BLaER1 (cell line): ENCODE measurements around the gene NKX3-2.
A peak's percentile ranks its signal among the peaks of the same experiment; 100 is the strongest.

ENCODE experiments used
- H3K27ac ChIP-seq: shearing (Covaris generic); formaldehyde crosslinking; 2 replicates; pipeline ENCODE4 v1.8.1; 2022
- H3K27me3 ChIP-seq: shearing (Covaris generic); formaldehyde crosslinking; 2 replicates; pipeline ENCODE4 v1.8.1; 2022
- H3K36me3 ChIP-seq: shearing (Covaris generic); formaldehyde crosslinking; 2 replicates; pipeline ENCODE4 v1.8.1; 2022
- H3K4me1 ChIP-seq: shearing (Covaris generic); formaldehyde crosslinking; 2 replicates; pipeline ENCODE4 v1.8.1; 2022
- H3K4me2 ChIP-seq: shearing (Covaris generic); formaldehyde crosslinking; 2 replicates; pipeline ENCODE4 v1.8.1; 2022
- H3K4me3 ChIP-seq: shearing (Covaris generic); formaldehyde crosslinking; 2 replicates; pipeline ENCODE4 v1.8.1; 2022
- H3K9ac ChIP-seq: shearing (Covaris generic); formaldehyde crosslinking; 2 replicates; pipeline ENCODE4 v1.8.1; 2022
- H3K9me3 ChIP-seq: shearing (Covaris generic); formaldehyde crosslinking; 2 replicates; pipeline ENCODE4 v1.8.1; 2022
- H4K20me1 ChIP-seq: shearing (Covaris generic); formaldehyde crosslinking; 2 replicates; pipeline ENCODE4 v1.8.1; 2022
- Cebpa-rat ChIP-seq: shearing (Covaris generic); IDR thresholded peaks from 2 replicates; pipeline ENCODE4 v1.8.1; 2022

The NKX3-2 gene

DNA sequence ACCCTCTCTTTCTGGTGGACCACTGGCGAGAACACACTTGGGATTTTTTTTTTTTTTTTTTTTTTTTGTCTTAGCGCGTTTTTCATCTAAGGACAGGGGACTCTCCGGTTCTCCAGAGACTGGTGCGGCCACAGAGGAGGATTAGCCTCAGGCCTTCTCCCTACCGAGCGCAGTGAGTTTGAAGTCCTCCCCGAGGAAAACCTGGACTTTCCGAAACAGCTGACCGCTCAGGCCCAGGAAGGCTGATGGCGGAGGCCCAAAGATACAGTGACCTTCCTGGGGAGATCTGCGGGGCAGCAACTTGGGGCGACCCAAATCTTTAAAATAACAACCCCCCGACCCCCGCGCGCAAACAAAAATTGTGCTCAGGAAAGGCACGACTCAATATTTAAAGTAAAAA is 9.2 kb downstream of the NKX3-2 start:
- Histone ChIP-seq H4K20me1 (peaks cover 95% of the 10 kb centered on the region), H3K27ac (no peak overlapping the region), H3K36me3 (no peaks in the 10 kb centered on the region), H3K4me3 (no peak overlapping the region), H3K4me2 (no peak overlapping the region), H3K9me3 (peaks cover 75% of the 10 kb centered on the region), H3K4me1 (no peaks in the 10 kb centered on the region), H3K9ac (no peak overlapping the region), H3K27me3 (peaks cover 100% of the 10 kb centered on the region)
- TF ChIP-seq Cebpa-rat: no peak

DNA sequence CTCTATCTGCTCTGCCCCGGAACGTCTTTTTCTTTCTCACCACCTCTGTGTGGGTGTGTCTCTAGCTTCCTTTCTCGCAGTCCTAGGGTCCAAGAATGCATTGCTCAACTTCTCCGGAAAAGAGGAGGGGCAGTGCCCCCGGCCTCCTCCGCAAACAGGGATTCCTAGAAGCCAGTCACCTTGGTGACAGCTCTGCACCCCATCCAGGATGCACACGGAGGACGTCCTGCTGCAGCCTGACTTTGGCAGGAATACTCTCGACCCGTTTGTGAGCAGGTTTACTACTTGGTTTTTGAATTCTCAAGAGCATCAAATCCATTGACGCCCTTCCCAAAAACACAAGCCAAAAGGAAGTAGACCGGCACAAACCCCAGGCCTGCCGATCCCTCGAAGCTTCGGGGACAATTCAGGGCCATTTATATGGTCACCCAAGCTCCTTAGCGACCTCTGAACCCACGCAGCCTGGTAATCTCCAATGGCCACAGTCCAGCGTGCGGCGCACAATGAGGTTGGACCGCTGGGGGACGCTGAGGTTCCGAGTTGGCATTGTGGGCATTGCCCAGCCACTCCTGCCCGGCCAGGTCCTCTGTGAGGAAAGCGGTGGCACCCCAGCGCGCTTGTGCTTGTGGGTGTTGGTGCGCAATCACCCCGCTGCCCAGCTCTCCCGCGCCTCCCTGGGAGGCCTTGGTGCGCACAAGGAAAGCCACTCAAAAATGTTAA is 9.8 kb downstream of the NKX3-2 start:
- Histone ChIP-seq H3K27me3 (peaks cover 100% of the 10 kb centered on the region), H3K4me3 (no peak overlapping the region), H3K4me2 (no peak overlapping the region), H3K27ac (no peak overlapping the region), H4K20me1 (peaks cover 92% of the 10 kb centered on the region), H3K36me3 (no peaks in the 10 kb centered on the region), H3K9ac (no peak overlapping the region), H3K9me3 (peaks cover 71% of the 10 kb centered on the region), H3K4me1 (no peaks in the 10 kb centered on the region)
- TF ChIP-seq Cebpa-rat: no peak

DNA sequence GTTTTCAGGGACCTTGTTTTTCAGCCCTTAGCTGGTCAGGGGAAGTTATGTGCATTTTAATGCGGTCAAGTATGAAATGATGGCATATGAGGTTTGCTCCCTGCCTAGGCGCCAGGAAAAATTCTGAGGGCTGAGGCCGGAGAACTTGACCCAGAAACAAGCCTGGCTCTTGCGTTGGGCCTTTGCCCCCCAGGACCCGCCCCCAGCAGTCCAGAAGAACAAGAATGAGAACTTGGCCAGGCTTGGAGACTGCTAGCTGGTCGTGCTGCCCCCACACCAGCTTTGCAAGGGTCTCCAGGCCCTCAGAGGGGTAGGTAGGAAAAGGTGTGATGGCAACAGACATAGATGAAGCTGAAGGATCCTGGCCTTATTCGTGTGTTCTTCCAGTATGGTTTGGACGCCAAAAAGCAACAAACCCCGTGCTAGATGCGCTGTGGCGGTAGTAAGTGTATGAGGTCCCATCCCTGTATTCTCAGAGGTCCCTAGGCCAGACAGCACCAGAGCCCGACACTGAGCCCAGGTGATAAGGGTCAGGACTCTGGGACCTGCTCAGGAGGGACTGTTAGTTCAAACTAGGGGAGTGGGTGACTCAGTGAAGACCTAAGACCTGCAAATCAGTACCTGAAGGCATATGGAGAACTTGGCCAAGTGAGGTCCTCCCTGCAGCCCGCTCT is 10.5 kb downstream of the NKX3-2 start:
- Histone ChIP-seq H3K27ac (no peak overlapping the region), H3K9ac (no peak overlapping the region), H3K9me3 (peaks cover 72% of the 10 kb centered on the region), H3K27me3 (peaks cover 100% of the 10 kb centered on the region), H3K36me3 (no peaks in the 10 kb centered on the region), H3K4me3 (no peak overlapping the region), H3K4me2 (no peak overlapping the region), H4K20me1 (peaks cover 92% of the 10 kb centered on the region), H3K4me1 (no peaks in the 10 kb centered on the region)
- TF ChIP-seq Cebpa-rat: no peak

DNA sequence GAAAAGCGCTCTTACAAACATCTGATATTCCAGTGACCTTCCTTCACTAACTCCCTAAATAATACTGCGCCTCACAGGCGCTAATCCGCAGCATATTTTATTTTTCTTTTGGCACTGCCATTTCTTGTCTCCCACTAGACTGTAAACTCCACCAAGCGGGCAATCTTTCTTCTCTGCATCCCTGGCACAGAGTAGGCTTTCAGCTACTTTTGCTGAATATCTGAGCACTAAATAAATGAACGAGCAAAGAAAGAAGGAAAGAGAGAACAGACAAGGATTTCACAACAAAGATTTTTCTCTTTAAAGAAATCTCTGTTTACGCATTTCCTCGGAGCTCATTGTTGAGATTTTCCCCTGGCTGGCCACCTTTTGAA is 12.7 kb downstream of the NKX3-2 start:
- H3K27ac ChIP-seq: no peak overlapping the region
- H3K9ac ChIP-seq: no peak overlapping the region
- H4K20me1 ChIP-seq: peaks cover 71% of the 10 kb centered on the region; the same call in 1 of the 2 replicates
- peaks cover 100% of the 10 kb centered on the region for H3K27me3 ChIP-seq
- no peaks in the 10 kb centered on the region for H3K36me3 ChIP-seq
- H3K4me1 ChIP-seq: peaks cover 11% of the 10 kb centered on the region
- H3K4me2 ChIP-seq: no peak overlapping the region
- TF ChIP-seq Cebpa-rat: no peak
- H3K9me3 ChIP-seq: peaks cover 56% of the 10 kb centered on the region
- no peak overlapping the region for H3K4me3 ChIP-seq

DNA sequence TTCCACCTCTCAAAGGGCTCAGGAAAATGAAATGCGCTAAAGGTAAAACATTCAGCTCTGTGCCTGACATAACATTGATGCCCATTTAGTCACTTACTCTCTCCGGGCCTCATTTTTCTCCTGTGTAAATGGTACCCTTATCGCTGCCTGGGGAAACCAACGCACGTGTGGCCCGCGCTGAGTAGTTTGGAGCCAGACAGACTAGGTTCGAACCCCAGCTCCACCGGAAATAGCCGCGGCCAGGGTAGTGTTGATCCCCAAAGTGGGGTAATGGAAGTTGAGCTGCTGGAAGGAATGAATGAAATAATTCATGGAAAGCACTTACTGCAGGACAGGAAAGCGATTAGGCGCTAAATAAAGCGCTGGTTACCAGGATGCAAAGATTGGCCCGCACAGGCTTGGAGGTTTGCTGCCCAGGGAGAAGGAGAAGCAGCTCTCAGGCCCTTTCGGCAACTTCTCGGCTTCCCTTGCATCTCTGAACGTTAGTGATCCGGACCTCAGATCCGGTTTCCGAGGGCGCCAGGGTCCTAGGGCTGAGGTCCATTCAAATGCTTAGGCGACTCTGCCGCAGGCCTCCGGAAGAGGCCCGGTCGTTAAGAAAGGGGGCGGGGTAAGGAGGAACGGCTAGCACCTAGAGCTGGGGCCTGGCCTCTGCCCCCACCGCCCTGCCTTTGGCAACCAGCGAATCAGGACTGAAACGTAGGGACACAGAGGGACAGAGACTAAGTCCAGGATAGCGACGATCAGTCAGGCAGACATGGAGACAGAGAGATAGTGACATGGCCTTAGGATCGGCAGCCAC is 13.3 kb downstream of the NKX3-2 start:
- Histone ChIP-seq H3K36me3 (no peaks in the 10 kb centered on the region), H3K4me2 (no peak overlapping the region), H3K4me1 (peaks cover 11% of the 10 kb centered on the region), H3K27ac (no peak overlapping the region), H3K9me3 (peaks cover 50% of the 10 kb centered on the region), H3K27me3 (peaks cover 100% of the 10 kb centered on the region), H3K9ac (no peak overlapping the region), H4K20me1 (peaks cover 65% of the 10 kb centered on the region; the same call in 1 of the 2 replicates), H3K4me3 (no peak overlapping the region)
- no peak for TF ChIP-seq Cebpa-rat

DNA sequence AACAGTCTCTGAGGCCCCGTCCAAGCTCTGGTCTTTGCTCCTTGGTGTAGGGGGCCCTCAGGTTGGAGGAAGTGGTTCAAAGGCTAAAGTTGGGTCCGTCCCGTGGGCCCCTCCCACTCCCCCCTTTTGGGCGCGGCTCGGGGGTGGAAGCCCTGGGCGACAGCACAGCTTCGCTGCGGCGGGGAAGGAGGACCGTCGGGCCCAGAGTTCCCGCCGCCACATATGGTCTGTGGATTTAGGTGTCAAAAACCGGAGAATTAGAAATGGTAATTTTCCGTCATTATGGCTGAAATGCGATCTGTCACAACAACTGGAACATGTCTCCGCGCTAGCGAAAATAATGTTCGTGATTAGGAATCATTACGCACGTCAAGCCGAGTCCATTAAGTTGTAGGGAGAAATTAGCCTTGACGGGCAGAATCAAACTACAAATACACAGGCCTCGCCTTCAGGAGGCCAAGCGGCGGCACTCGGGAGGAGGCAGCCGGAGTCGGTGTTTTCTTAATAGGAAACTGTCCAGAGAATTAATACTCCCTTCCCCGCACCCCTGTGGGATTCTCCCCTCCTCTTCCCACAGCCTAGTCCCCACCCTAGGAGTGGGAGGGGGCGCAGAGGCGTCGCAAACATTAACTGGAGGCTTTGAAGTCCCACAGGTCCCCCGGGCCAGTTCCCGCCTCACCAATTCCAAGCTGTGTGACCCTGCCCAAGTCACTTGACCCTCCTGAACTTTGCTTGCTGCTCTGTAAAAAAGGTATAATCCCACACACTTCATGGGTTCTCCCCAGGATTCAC is 15.0 kb downstream of the NKX3-2 start:
- peaks cover 50% of the 10 kb centered on the region; the same call in 1 of the 2 replicates for H4K20me1 ChIP-seq
- H3K4me2 ChIP-seq: no peak overlapping the region
- H3K9ac ChIP-seq: no peak overlapping the region
- peaks cover 42% of the 10 kb centered on the region for H3K9me3 ChIP-seq
- H3K27me3 ChIP-seq: peaks cover 100% of the 10 kb centered on the region
- no peaks in the 10 kb centered on the region for H3K36me3 ChIP-seq
- H3K4me3 ChIP-seq: no peak overlapping the region
- no peak overlapping the region for H3K27ac ChIP-seq
- TF ChIP-seq Cebpa-rat: no peak
- H3K4me1 ChIP-seq: peaks cover 11% of the 10 kb centered on the region

DNA sequence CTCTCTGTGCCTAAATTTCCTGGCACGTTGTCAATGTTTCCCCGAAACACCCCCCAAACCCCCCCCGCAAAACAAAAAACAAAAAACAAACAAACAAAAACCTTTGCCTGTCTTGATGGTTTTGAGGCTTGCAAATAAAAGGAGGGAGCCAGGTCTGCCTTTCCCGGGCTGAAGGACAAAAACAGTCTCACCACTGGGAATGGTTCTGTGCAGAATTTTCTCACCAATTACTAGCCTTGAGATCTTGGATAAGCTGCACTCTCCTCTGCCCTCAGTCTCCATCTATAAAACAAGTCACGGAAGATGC is 15.5 kb downstream of the NKX3-2 start:
- 0 out of 2 replicates have a peak overlapping the region, but pooled peaks have one; percentile 2 for H3K4me3 ChIP-seq
- H3K36me3 ChIP-seq: no peaks in the 10 kb centered on the region

GRCh38 chr4:13527981-13528820 is 16.1 kb downstream of the NKX3-2 start:
- Histone ChIP-seq H3K9me3 (peaks cover 43% of the 10 kb centered on the region), H3K4me2 (peak overlapping the region; percentile 21; the same call in 1 of the 2 replicates), H3K4me1 (peaks cover 11% of the 10 kb centered on the region), H3K36me3 (no peaks in the 10 kb centered on the region), H3K27ac (no peak overlapping the region), H3K4me3 (0 out of 2 replicates have a peak overlapping the region, but pooled peaks have one; percentile 2), H3K9ac (no peak overlapping the region), H3K27me3 (peaks cover 100% of the 10 kb centered on the region), H4K20me1 (peaks cover 41% of the 10 kb centered on the region; the same call in 1 of the 2 replicates)
- peak; percentile 65; the same call in 1 of the 2 replicates for TF ChIP-seq Cebpa-rat

More for the DNA sequence above, 15.5 kb downstream of the NKX3-2 start:
- no peak for TF ChIP-seq Cebpa-rat
- no peak overlapping the region for H3K9ac ChIP-seq
- H3K4me2 ChIP-seq: peak overlapping the region; percentile 21; the same call in 1 of the 2 replicates
- H4K20me1 ChIP-seq: peaks cover 45% of the 10 kb centered on the region; the same call in 1 of the 2 replicates
- H3K9me3 ChIP-seq: peaks cover 42% of the 10 kb centered on the region
- peaks cover 100% of the 10 kb centered on the region for H3K27me3 ChIP-seq
- no peak overlapping the region for H3K27ac ChIP-seq
- H3K4me1 ChIP-seq: peaks cover 11% of the 10 kb centered on the region
